Activated naive CD8-positive, alpha-beta T cell treated with anti-CD3 and anti-CD28 coated beads, Interleukin-2, amount 50 U/mL, for 24 hours (primary cell): ENCODE results near the gene ZFAND5.

Source experiments
- ATAC-seq: fragments of 150-1000 bp; cut with Tn5 transposase; one replicate; pipeline ENCODE4 v1.10.0; 2021
- DNase-seq: peaks from one replicate; pipeline ENCODE4 v3.0.0; 2021
- H3K27ac Mint-ChIP-seq: one replicate; pipeline ENCODE4 v1.8.0; 2021; ENCODE audit warnings: mild to moderate bottlenecking, mixed read lengths
- H3K27me3 Mint-ChIP-seq: one replicate; pipeline ENCODE4 v1.8.0; 2021; ENCODE audit warnings: mixed read lengths
- H3K36me3 Mint-ChIP-seq: one replicate; pipeline ENCODE4 v1.8.0; 2021; ENCODE audit warnings: low read depth, mixed read lengths
- H3K4me1 Mint-ChIP-seq: one replicate; pipeline ENCODE4 v1.8.0; 2021; ENCODE audit warnings: mixed read lengths
- H3K4me3 Mint-ChIP-seq: one replicate; pipeline ENCODE4 v1.8.0; 2021; ENCODE audit warnings: mild to moderate bottlenecking, moderate library complexity, mixed read lengths
- H3K9me3 Mint-ChIP-seq: one replicate; pipeline ENCODE4 v1.8.0; 2021; ENCODE audit warnings: mixed read lengths

Gene ZFAND5

DNA sequence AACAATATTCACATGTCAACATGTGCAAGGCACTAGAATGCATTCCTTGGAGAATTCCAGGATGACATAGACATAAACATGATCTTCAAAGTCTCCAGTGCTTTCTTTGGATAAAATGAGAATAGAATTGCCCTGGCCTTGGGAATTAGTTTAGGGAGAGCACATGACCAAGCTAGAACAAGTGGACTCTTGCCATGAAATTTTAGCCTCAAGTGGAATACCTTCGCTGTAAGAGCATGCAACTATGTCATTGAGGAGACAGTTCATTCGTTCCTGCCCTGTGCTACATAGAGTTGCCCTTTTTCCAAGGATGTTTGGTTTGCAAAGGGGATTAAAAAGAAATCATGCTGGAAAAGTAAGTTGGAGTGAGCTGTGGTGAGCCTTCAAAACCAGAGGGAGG lies 42.7 kb downstream of the ZFAND5 start:
- Mint-ChIP-seq H3K27ac (no peak overlapping the region), H3K4me1 (peaks cover 3% of the 10 kb centered on the region), H3K36me3 (no peaks in the 10 kb centered on the region), H3K9me3 (no peaks in the 10 kb centered on the region), H3K27me3 (peaks cover 2% of the 10 kb centered on the region), H3K4me3 (no peak overlapping the region)
- DNase-seq (no peak), ATAC-seq (no peak)

DNA sequence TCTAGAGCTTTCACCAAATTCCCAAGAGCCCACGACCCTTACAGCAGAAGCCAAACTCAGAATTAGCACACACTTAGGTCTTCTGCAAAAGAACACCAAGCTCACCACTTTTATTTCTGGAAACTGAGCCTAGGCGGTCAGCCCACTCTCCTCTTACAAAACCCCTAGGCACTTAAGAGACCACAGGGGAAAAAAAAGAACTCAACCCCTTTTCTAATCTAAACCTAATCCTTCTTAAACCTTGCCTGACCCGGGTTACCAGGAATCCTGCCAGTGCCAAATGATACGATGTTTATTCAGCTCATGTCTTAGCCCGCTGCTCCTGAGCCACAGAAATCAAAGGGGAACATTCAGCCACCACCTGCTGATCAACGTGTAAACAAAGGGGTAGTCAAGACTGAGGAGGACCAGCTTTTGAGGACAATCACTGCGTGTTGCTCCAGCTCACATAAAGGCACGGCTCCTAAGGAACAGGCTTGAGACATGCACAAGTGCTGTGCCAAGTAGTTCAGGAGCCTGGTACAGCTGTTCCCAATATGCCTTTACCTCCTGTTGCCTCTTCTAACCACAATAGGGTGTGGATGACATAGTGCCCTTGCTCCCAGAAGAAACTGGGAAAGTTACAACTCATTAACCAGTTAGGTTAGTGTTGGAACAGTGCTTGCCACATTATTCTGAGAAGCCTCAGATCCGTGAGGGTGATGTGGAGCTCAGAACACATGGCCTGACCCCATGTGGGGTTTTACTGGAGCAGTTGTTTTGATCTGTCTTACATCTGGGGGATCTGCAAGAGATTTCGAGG lies 49.3 kb downstream of the ZFAND5 start:
- ATAC-seq (no peak), DNase-seq (no peak)
- Mint-ChIP-seq H3K27me3 (no peaks in the 10 kb centered on the region), H3K36me3 (no peaks in the 10 kb centered on the region), H3K4me3 (no peak overlapping the region), H3K4me1 (no peaks in the 10 kb centered on the region), H3K9me3 (no peaks in the 10 kb centered on the region), H3K27ac (no peak overlapping the region)

DNA sequence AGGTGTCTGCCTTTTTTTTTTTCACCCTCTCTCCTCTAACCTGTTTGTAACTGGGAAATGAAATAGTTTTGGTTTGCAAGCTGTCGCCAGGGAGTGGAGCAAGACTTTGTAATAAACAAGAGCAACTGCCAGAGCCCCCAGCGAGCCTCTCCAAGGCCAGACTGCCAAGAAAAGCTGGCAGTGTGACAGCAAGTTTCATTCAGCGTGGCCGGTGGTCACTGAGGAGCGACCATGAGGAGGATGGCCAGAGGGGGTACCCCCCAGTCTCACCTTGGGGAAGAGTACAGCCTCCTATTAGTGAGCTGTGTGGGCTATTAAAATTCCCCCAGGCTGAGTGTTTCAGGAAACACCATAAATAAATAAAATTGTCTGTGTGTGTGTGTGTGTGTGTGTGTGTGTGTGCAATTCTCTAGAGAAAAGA lies 49.9 kb downstream of the ZFAND5 start:
- Mint-ChIP-seq H3K27ac (no peak overlapping the region), H3K9me3 (no peaks in the 10 kb centered on the region), H3K36me3 (no peaks in the 10 kb centered on the region), H3K4me3 (no peak overlapping the region), H3K27me3 (no peaks in the 10 kb centered on the region), H3K4me1 (no peaks in the 10 kb centered on the region)
- ATAC-seq (no peak), DNase-seq (no peak)

DNA sequence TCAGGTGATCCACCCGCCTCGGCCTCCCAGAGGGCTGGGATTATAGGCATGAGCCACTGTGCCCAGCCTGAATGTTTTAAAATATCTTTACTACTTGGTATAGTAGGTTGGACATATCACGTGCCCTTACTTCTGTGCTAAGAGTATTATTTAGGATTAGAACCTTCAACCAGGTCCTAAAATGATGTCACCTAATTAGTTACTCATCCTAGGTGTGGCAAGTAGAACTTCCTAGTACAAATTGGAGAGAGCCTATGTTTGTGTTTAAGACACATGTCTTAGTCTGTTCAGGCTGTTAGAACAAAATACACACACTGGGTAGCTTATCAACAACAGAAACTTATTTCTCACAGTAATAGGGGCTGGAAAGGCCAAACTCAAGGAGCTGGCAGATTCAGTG lies 51.5 kb downstream of the ZFAND5 start:
- Mint-ChIP-seq H3K27ac (no peak overlapping the region), H3K4me3 (no peak overlapping the region), H3K27me3 (no peaks in the 10 kb centered on the region), H3K4me1 (peaks cover 4% of the 10 kb centered on the region), H3K36me3 (no peaks in the 10 kb centered on the region), H3K9me3 (no peaks in the 10 kb centered on the region)
- no peak for ATAC-seq
- DNase-seq: no peak

DNA sequence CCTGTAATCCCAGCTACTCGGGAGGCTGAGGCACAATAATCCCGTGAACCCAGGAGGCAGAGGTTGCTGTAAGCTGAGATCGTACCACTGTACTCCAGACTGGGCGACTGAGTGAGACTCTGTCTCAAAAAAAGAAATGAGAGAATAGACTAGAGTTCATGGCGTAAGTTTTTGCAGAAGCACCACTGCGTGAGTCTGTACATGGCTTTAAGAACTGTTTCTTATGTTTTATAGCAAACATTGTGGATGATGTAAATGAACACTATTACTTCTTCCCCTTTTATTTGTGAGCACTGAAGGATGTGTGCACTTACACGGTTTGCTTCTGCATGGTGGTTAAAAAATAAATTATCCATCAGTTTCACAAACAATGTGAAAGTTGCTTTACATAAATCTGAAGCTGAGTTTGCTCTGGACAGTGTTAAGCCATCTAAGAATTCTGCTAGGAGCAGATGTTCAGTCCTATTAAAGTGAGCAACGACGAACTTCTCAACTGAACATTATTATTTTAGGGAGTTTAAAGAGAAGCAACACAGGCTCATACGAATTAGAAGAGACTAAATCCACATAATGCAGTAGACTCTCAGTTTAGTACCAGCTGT lies 52.5 kb downstream of the ZFAND5 start:
- no peak overlapping the region for H3K4me3 Mint-ChIP-seq
- H3K27me3 Mint-ChIP-seq: no peaks in the 10 kb centered on the region
- ATAC-seq (no peak), DNase-seq (no peak)
- peaks cover 4% of the 10 kb centered on the region for H3K4me1 Mint-ChIP-seq
- no peak overlapping the region for H3K27ac Mint-ChIP-seq
- H3K36me3 Mint-ChIP-seq: no peaks in the 10 kb centered on the region
- no peaks in the 10 kb centered on the region for H3K9me3 Mint-ChIP-seq

DNA sequence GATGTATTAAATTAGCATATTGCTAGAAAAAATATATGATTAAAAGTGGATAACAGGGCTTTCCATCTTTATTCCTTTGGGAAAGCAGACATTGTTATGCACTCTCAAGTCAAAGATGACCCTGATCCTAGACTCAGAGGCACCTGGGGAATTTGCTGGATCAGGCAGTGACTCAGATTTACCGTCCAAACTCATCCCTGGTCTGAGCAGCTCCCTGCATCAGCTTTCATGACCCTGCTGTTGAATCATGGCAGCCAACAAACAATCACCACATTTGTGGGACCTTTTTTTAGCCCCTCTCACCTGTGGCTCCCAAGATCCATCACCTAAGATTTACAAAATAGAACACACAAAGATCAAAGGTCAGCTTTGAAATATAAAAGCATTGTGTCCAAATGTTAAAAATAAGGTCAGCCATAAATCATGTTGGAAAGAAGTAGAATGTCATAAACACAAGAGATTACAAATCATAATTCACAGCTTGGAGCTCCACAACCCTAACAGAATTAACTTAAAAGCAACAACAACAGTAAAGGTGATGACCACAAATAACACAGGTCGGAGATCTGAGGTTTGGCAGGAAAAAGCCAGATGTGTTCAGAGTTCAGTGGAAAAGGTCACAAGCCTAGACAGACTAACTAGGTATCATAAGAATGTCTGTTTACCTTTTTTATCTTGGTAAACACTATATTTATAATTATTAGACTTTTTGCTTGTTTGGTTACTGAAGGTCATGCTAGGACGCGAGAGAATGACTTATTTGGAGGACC lies 55.5 kb downstream of the ZFAND5 start:
- Mint-ChIP-seq H3K36me3 (no peaks in the 10 kb centered on the region), H3K27me3 (peaks cover 1% of the 10 kb centered on the region), H3K4me3 (no peak overlapping the region), H3K4me1 (peaks cover 17% of the 10 kb centered on the region), H3K27ac (no peak overlapping the region), H3K9me3 (no peaks in the 10 kb centered on the region)
- DNase-seq: no peak
- no peak for ATAC-seq

DNA sequence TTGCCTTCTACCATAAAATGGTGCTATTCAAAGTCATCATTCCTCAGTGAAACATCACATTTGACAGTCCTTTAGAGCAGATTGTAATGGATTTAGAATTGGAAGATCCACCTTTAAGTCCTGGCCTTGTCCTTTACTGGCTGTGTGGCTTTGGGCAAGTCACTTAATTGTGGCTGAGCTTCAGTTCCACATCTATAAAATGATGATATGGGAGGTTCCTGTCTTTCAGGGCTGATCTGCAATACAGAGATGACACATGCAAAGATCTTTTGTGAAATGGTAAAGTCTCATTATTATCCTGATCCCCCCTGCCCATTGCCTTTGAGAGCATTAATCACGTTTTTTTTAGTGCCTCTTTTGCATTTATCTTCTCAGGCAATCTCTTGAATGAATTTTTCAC lies 58.2 kb downstream of the ZFAND5 start:
- no peak overlapping the region for H3K27ac Mint-ChIP-seq
- peaks cover 19% of the 10 kb centered on the region for H3K4me1 Mint-ChIP-seq
- H3K9me3 Mint-ChIP-seq: no peaks in the 10 kb centered on the region
- H3K27me3 Mint-ChIP-seq: peaks cover 4% of the 10 kb centered on the region
- ATAC-seq (no peak), DNase-seq (no peak)
- no peak overlapping the region for H3K4me3 Mint-ChIP-seq
- H3K36me3 Mint-ChIP-seq: no peaks in the 10 kb centered on the region

DNA sequence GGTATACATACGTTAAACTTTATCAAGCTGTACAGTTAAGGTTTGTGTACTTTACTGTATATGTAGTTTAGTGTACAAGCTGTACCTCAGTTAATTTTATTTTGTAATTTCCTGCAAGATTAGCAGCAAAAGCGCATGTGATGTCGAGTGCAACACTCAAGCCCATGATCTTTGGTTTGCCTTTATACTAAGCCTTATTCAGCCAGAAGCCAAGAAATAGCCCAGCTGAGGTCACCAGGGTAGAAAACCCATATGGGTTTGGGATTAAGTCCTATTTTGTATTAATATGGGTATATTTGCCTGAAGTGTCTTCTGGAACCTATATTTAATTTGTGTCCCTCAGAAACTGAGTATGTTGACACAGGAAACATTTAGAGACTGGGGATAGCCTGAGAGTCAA lies 59.3 kb downstream of the ZFAND5 start:
- H3K4me3 Mint-ChIP-seq: peak overlapping the region; percentile 15
- peaks cover 5% of the 10 kb centered on the region for H3K9me3 Mint-ChIP-seq
- peaks cover 4% of the 10 kb centered on the region for H3K27me3 Mint-ChIP-seq
- ATAC-seq (no peak), DNase-seq (no peak)
- H3K4me1 Mint-ChIP-seq: peaks cover 28% of the 10 kb centered on the region
- H3K36me3 Mint-ChIP-seq: no peaks in the 10 kb centered on the region
- H3K27ac Mint-ChIP-seq: no peak overlapping the region

DNA sequence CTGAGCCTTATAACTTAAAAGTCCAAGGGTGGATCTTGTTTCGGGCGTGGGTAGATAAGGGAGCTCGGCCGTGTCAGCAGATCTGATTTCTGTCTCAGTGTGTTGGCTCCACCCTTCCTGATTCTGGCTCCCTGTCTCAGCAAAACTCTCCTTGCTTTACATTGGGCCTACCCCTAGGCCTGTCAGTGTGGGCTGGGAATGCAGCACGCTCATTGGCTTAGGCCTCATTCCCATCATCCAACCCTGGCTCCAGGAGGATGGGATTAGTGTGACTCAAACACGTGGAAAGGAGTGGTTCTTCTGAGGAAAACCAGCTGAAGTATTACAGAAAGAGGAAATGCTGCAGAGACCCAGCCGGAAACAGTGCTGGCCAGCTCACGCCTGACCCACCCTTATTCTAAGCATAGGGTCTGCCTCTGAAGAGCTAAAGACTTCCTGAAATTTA lies 59.9 kb downstream of the ZFAND5 start:
- H3K27ac Mint-ChIP-seq: peak overlapping the region; percentile 59
- DNase-seq (peak; percentile 19), ATAC-seq (peak; percentile 40)
- H3K4me1 Mint-ChIP-seq: peaks cover 32% of the 10 kb centered on the region
- peak overlapping the region; percentile 15 for H3K4me3 Mint-ChIP-seq
- H3K9me3 Mint-ChIP-seq: peaks cover 5% of the 10 kb centered on the region
- no peaks in the 10 kb centered on the region for H3K36me3 Mint-ChIP-seq
- peaks cover 4% of the 10 kb centered on the region for H3K27me3 Mint-ChIP-seq

DNA sequence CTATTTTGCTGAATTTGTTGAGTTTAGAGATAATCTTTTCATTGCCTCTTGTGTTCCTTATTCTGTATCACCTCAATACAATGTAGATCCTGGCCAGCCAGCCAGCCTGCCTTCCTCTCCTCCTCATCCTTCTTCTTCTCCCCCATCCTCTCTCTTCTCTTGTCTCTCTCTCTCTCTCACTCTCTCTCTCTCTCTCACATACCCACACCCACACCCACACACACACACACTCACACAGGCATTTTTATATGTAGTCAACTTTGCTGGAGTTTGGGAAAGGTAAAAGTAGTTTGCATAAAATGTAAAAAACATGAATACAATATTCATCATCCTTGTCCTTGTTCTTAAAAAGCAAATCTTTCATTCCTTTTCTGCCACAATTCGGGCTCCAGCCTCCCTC lies 60.5 kb downstream of the ZFAND5 start:
- Mint-ChIP-seq H3K4me1 (peaks cover 30% of the 10 kb centered on the region), H3K4me3 (peak overlapping the region; percentile 15), H3K27me3 (peaks cover 4% of the 10 kb centered on the region), H3K27ac (peak overlapping the region; percentile 59), H3K36me3 (no peaks in the 10 kb centered on the region), H3K9me3 (peaks cover 5% of the 10 kb centered on the region)
- no peak for ATAC-seq
- DNase-seq: no peak
